ENCODE measurements around the gene IFRD2.

DNA sequence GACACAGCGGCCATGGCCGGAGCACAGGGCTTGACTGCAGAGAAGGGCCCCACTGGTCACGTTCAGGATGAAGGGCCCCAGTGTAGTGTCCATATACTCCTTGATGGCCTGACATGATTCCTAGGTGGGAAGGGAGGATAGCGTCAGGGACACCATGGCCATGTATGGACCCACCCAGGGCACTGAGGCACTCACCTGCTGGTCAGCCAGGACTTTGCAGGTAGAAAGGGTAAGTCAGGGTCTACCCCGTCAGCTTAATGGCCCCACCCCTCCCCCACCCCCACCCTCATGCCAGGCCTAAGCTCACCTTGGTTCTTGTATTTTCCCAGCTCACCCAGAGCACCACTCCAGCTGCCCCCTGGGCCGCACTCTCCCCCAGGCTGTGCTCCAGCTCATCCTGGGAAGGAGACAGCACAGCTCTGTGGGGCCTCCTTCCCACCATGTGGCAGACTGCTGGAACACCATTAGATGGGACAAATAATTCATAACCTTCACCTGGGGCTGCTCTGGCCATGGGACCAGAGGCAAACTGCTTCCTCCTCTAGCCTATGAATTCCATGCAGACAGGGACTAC lies 8.5 kb upstream of the IFRD2 start:
- TF ChIP-seq, protein P1, sequence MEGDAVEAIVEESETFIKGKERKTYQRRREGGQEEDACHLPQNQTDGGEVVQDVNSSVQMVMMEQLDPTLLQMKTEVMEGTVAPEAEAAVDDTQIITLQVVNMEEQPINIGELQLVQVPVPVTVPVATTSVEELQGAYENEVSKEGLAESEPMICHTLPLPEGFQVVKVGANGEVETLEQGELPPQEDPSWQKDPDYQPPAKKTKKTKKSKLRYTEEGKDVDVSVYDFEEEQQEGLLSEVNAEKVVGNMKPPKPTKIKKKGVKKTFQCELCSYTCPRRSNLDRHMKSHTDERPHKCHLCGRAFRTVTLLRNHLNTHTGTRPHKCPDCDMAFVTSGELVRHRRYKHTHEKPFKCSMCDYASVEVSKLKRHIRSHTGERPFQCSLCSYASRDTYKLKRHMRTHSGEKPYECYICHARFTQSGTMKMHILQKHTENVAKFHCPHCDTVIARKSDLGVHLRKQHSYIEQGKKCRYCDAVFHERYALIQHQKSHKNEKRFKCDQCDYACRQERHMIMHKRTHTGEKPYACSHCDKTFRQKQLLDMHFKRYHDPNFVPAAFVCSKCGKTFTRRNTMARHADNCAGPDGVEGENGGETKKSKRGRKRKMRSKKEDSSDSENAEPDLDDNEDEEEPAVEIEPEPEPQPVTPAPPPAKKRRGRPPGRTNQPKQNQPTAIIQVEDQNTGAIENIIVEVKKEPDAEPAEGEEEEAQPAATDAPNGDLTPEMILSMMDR (IDR thresholded peaks at IDR 0.05; ENCODE audit: control extremely low read depth in 1 of 3, insufficient read depth in 1 of 3, low read depth in 1 of 3, low read length in 3 of 3) = no peak
- TF ChIP-seq, protein P2, sequence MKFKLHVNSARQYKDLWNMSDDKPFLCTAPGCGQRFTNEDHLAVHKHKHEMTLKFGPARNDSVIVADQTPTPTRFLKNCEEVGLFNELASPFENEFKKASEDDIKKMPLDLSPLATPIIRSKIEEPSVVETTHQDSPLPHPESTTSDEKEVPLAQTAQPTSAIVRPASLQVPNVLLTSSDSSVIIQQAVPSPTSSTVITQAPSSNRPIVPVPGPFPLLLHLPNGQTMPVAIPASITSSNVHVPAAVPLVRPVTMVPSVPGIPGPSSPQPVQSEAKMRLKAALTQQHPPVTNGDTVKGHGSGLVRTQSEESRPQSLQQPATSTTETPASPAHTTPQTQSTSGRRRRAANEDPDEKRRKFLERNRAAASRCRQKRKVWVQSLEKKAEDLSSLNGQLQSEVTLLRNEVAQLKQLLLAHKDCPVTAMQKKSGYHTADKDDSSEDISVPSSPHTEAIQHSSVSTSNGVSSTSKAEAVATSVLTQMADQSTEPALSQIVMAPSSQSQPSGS (IDR thresholded peaks at IDR 0.05; ENCODE audit: low read length) = no peak
- TF ChIP-seq POLR2AphosphoS5 (IDR thresholded peaks at IDR 0.05; ENCODE audit: low read depth, low read length) = no peak
- TF ChIP-seq POLR2A (IDR thresholded peaks at IDR 0.05; ENCODE audit: control extremely low read depth in 1 of 2, low read depth in 2 of 2, low read length in 2 of 2) = no peak
- no peak for TF ChIP-seq NANOG (IDR thresholded peaks at IDR 0.05; ENCODE audit: insufficient read depth, low read depth, low read length, poor library complexity, severe bottlenecking)
- TF ChIP-seq HDAC2 (IDR thresholded peaks at IDR 0.05; ENCODE audit: borderline replicate concordance in 1 of 2, low read depth in 2 of 2, low read length in 2 of 2) = no peak
- TF ChIP-seq SRF (IDR thresholded peaks at IDR 0.05; ENCODE audit: low read depth, low read length) = no peak
- no peak for TF ChIP-seq EP300 (IDR thresholded peaks at IDR 0.05; ENCODE audit: borderline replicate concordance in 1 of 2, low read depth in 2 of 2, low read length in 2 of 2)
- TF ChIP-seq HDAC6 (IDR thresholded peaks at IDR 0.05; ENCODE audit: low read depth, low read length) = no peak
- TF ChIP-seq RAD21 (IDR thresholded peaks at IDR 0.05 in 1 of 2, conservative IDR thresholded peaks at IDR 0.05 in 1 of 2; ENCODE audit: low read depth in 2 of 2, low read length in 2 of 2) = no peak
- TF ChIP-seq CHD2 (IDR thresholded peaks at IDR 0.05; ENCODE audit: low read length) = no peak
- TF ChIP-seq RXRA (IDR thresholded peaks at IDR 0.05; ENCODE audit: insufficient read depth, low read depth, low read length) = no peak
- TF ChIP-seq NRF1 (IDR thresholded peaks at IDR 0.05; ENCODE audit: low read depth, low read length) = no peak
- TF ChIP-seq SIX5 (IDR thresholded peaks at IDR 0.05; ENCODE audit: low read depth, low read length) = no peak

Measured in H1 (cell line).